HepG2 (cell line): Measurements from ENCODE around the gene CC2D1B. TPM values are rescaled to one million over a fixed set of nuclear protein-coding genes. Genes with fewer than 3 reads are reported as not detected.

Source experiments
- ATAC-seq: fragments of 200-7000 bp; cut with Tn5 transposase; 3 replicates; pipeline ENCODE4 v1.9.1; 2020; ENCODE audit warnings: mild to moderate bottlenecking, moderate library complexity
- BruUV-seq: library from RNA; stranded (reverse); fragments of 400-500 nt; replicated peaks from 2 replicates; lab custom pipeline; 2021; lab: Mats Ljungman, UMichigan
- CTCF ChIA-PET: fragments of 300-600 bp; formaldehyde crosslinking; extraction: SDS; loops from one replicate; lab custom pipeline; 2021; ENCODE audit warnings: low total read pairs, inconsistent platforms, low intra/inter-chr PET ratio; lab: Yijun Ruan, JAX
- POLR2A ChIA-PET: fragments of 350-600 bp; sonication (Branson Sonifier 250); formaldehyde crosslinking; loops from one replicate; lab custom pipeline; 2020; ENCODE audit warnings: antibody characterized with exemption, inconsistent platforms; lab: Yijun Ruan, JAX
- DNase-seq: peaks from one replicate; pipeline ENCODE4 v3.0.0-alpha.2; 2015; ENCODE audit warnings: low spot score
- FAIRE-seq: peaks from 3 replicates; lab custom pipeline; 2011; peaks lifted over from hg19 to GRCh38; lab: Jason Lieb, UNC
- H2AFZ ChIP-seq: one replicate; pipeline ENCODE4 v1.6.1; 2011; ENCODE audit warnings: low read length, inconsistent platforms
- H3K27ac ChIP-seq: fragments of 300-600 bp; 3 replicates; pipeline ENCODE4 v1.8.0; 2011; ENCODE audit warnings: mixed run types, mild to moderate bottlenecking, mixed read lengths, low read length, inconsistent platforms; ENCODE audit not compliant: insufficient read depth; ENCODE audit errors: extremely low read length
- H3K27me3 ChIP-seq, 2 experiments: fragments of 200-600 bp in 1 of 2; 2 replicates in 1 of 2; 3 replicates in 1 of 2; pipeline versions ENCODE4 v1.6.0 to v1.8.0; 2011; ENCODE audit warnings: low read length in 2 of 2, mild to moderate bottlenecking in 2 of 2, moderate library complexity in 2 of 2, inconsistent platforms in 1 of 2; ENCODE audit not compliant: insufficient read depth in 2 of 2, control insufficient read depth in 1 of 2
- H3K36me3 ChIP-seq, 2 experiments: fragments of 200-600 bp in 1 of 2; replicated peaks in 1 of 2; 2 replicates in 1 of 2; 3 replicates in 1 of 2; pipeline versions ENCODE4 v1.5.1 to v1.8.0; 2011; ENCODE audit warnings: low read length in 2 of 2, inconsistent platforms in 1 of 2; ENCODE audit not compliant: insufficient read depth in 2 of 2, control insufficient read depth in 1 of 2
- H3K4me1 ChIP-seq: 2 replicates; pipeline ENCODE4 v1.5.1; 2012; ENCODE audit warnings: low read length, inconsistent platforms; ENCODE audit not compliant: insufficient read depth
- H3K4me2 ChIP-seq: 2 replicates; pipeline ENCODE4 v1.6.0; 2011; ENCODE audit warnings: low read depth, low read length, inconsistent platforms
- H3K4me3 ChIP-seq, 3 experiments: fragments of 200-600 bp in 1 of 3; sonication (generic), shearing (Covaris generic) in 1 of 3; replicated peaks in 1 of 3; 2 replicates each; pipeline ENCODE4 v1.5.1; 2011 to 2016; ENCODE audit warnings: low read length in 3 of 3, inconsistent platforms in 2 of 3, low read depth in 2 of 3, mild to moderate bottlenecking in 2 of 3, control low read depth in 1 of 3, mixed read lengths in 1 of 3; ENCODE audit not compliant: insufficient read depth in 1 of 3
- H3K79me2 ChIP-seq: one replicate; pipeline ENCODE4 v1.6.1; 2011; ENCODE audit warnings: low read length, inconsistent platforms; ENCODE audit not compliant: insufficient read depth
- H3K9ac ChIP-seq: 2 replicates; pipeline ENCODE4 v1.6.0; 2011; ENCODE audit warnings: mild to moderate bottlenecking, low read depth, low read length, inconsistent platforms; ENCODE audit not compliant: insufficient read depth
- H3K9me3 ChIP-seq: 2 replicates; pipeline ENCODE4 v1.5.1; 2012; ENCODE audit warnings: mild to moderate bottlenecking, low read length
- H4K20me1 ChIP-seq: 2 replicates; pipeline ENCODE4 v1.6.0; 2011; ENCODE audit warnings: inconsistent platforms, mild to moderate bottlenecking, low read length, moderate library complexity; ENCODE audit not compliant: insufficient read depth
- NFRKB ChIP-seq: fragments of 450-650 bp; IDR thresholded peaks from 2 replicates; pipeline ENCODE4 v1.6.1; 2017
- ZNF232 ChIP-seq: sonication (generic); formaldehyde crosslinking; IDR thresholded peaks from 2 replicates; pipeline ENCODE4 v1.4.0; 2020; ENCODE audit warnings: missing genetic modification reagents, borderline replicate concordance
- ZNF772 ChIP-seq: sonication (generic); formaldehyde crosslinking; IDR thresholded peaks from 2 replicates; pipeline ENCODE4 v1.5.0; 2020; ENCODE audit warnings: mild to moderate bottlenecking, missing genetic modification reagents
- ZSCAN25 ChIP-seq: sonication (generic); formaldehyde crosslinking; IDR thresholded peaks from 2 replicates; pipeline ENCODE4 v1.8.0; 2022; ENCODE audit warnings: mild to moderate bottlenecking, missing genetic modification reagents
- ZSCAN30 ChIP-seq: sonication (generic); formaldehyde crosslinking; IDR thresholded peaks from 2 replicates; pipeline ENCODE4 v1.5.0; 2020; ENCODE audit warnings: mild to moderate bottlenecking, missing genetic modification reagents
- WGBS: methylation state at CpG from one replicate; pipeline ENCODE4 v1.1.6; 2017; ENCODE audit warnings: low lambda C conversion rate; 5-methylcytosine and 5-hydroxymethylcytosine counted together
- in situ Hi-C: cut with HindIII; loops from 2 replicates; pipeline ENCODE4 v1.10.0; 2017; ENCODE audit warnings: low pct_unique_long_range_greater_than_20kb; ENCODE audit not compliant: extremely low pct_ligation_motif_present
- intact Hi-C: fragments of 100-400 bp; cut with micrococcal nuclease; formaldehyde crosslinking; loops from one replicate; pipeline ENCODE4 v1.10.0; 2022; ENCODE audit not compliant: unreplicated experiment
- polyA plus RNA-seq, 8 experiments: library from polyadenylated mRNA; depleted of rRNA in 3 of 8; stranded (reverse) in 7 of 8; unstranded in 1 of 8; fragments of >200 nt; fragmentation: Illumina TruSeq in 4 of 8; extraction: Trizol in 4 of 8; gene quantifications; 2 replicates each; pipeline versions ENCODE4 v1.2.1 to v1.2.3, GENCODE V29; 2011 to 2016; ENCODE audit warnings: low read depth in 4 of 8, missing spikeins in 1 of 8, mixed read lengths in 1 of 8; ENCODE audit not compliant: insufficient read depth in 1 of 8
- total RNA-seq, 5 experiments: library from RNA; depleted of rRNA; stranded (reverse); fragments of >200 nt; fragmentation: Illumina TruSeq; extraction: Trizol; gene quantifications; 2 replicates each; pipeline ENCODE4 v1.2.3, GENCODE V29; 2016; ENCODE audit warnings: low read depth in 1 of 5
- TF ChIP-seq, protein P1 (sequence below), 2 experiments: sonication (generic) in 1 of 2; formaldehyde crosslinking in 1 of 2; IDR thresholded peaks; 2 replicates each; pipeline versions ENCODE4 v1.4.0 to v1.6.1; 2018 to 2020; ENCODE audit warnings: missing genetic modification reagents in 2 of 2, borderline replicate concordance in 1 of 2, low read depth in 1 of 2, mild to moderate bottlenecking in 1 of 2, missing biosample characterization in 1 of 2
- TF ChIP-seq, protein P2 (sequence below), 2 experiments: sonication (generic) in 1 of 2; formaldehyde crosslinking in 1 of 2; IDR thresholded peaks; 2 replicates each; pipeline versions ENCODE4 v1.5.1 to v1.6.1; 2011 to 2020; ENCODE audit warnings: borderline replicate concordance in 1 of 2, low read depth in 1 of 2, low read length in 1 of 2, mild to moderate bottlenecking in 1 of 2, missing genetic modification reagents in 1 of 2, moderate library complexity in 1 of 2
- TF ChIP-seq, protein P3 (sequence below): sonication (generic); formaldehyde crosslinking; IDR thresholded peaks from 2 replicates; pipeline ENCODE4 v1.5.0; 2020; ENCODE audit warnings: mild to moderate bottlenecking, missing genetic modification reagents
- TF ChIP-seq, protein P4 (sequence below): sonication (generic); formaldehyde crosslinking; IDR thresholded peaks from 2 replicates; pipeline ENCODE4 v1.9.0; 2021; ENCODE audit warnings: missing genetic modification reagents, borderline replicate concordance

The CC2D1B gene
- total and polyA plus RNA-seq, 2 of the 13 experiments (the other 11 are each of a cell fraction or from before 2014, with no cell fraction given) = 7.2 to 19.2 TPM

DNA sequence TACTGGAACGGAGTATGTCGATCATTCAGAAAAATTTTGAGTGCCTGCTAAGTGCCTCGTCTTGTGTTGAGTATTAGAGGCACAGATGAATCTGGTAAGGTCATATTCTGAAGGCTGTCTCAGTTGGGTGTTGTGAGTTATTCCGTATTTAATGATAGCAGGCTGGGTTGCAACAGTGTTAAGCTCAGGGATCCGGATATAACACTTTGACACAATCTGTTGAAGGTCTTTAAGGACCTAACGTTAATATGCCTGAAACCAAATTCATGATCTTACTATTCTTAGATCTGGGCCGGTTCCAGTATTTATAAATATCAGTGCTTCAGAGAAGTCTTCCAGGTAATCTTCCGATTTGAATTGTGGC, 39.0 kb upstream of the CC2D1B start:
- DNase-seq (no peak), ATAC-seq (no peak), FAIRE-seq (no peak)
- intact Hi-C loops = loop anchor here (1.0 to 10.0 kb wide), 3 partner anchors 39 to 280 kb away; partner anchors contain the start of gene CC2D1B
- ChIA-PET CTCF (no interaction called here), POLR2A (interaction anchor here (0.9 to 2.3 kb wide), 10 partner anchors 8 to 298 kb away, joined by 3 to 14 read pairs (median 5); partner anchors contain the start of genes CC2D1B and TUT4)
- Histone ChIP-seq H3K27ac (peak overlapping the region; percentile 97), H3K27me3 (peaks cover 0 to 4% of the 10 kb centered on the region in 2 experiments; a peak in 1 of 5 replicates), H3K4me1 (peaks cover 34% of the 10 kb centered on the region), H3K9me3 (no peaks in the 10 kb centered on the region), H3K79me2 (peaks cover 44% of the 10 kb centered on the region), H3K4me3 (peak overlapping the region; percentile 72 to 96 (median 87)), H3K36me3 (peaks cover 10 to 47% of the 10 kb centered on the region in 2 experiments), H3K4me2 (peak overlapping the region; percentile 77), H2AFZ (no peak overlapping the region), H3K9ac (peak overlapping the region; percentile 99), H4K20me1 (no peaks in the 10 kb centered on the region)
- WGBS = 2% methylated on average over 8 of the region's 8 CpGs
- no TSS peak for BruUV-seq
- in situ Hi-C loops = no loop called here
- TF ChIP-seq, protein P1, sequence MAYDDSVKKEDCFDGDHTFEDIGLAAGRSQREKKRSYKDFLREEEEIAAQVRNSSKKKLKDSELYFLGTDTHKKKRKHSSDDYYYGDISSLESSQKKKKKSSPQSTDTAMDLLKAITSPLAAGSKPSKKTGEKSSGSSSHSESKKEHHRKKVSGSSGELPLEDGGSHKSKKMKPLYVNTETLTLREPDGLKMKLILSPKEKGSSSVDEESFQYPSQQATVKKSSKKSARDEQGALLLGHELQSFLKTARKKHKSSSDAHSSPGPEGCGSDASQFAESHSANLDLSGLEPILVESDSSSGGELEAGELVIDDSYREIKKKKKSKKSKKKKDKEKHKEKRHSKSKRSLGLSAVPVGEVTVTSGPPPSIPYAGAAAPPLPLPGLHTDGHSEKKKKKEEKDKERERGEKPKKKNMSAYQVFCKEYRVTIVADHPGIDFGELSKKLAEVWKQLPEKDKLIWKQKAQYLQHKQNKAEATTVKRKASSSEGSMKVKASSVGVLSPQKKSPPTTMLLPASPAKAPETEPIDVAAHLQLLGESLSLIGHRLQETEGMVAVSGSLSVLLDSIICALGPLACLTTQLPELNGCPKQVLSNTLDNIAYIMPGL (CRISPR knock-in tag; IDR thresholded peaks at IDR 0.05; ENCODE audit: borderline replicate concordance in 1 of 2, low read depth in 1 of 2) = peak in 1 of 2 experiments; percentile 11; a peak in 1 of 4 replicates
- TF ChIP-seq ZSCAN30 (CRISPR knock-in tag) (0 out of 2 replicates have a peak, but pooled peaks have one; percentile 67), ZNF232 (CRISPR knock-in tag) (no peak), ZNF772 (CRISPR knock-in tag) (0 out of 2 replicates have a peak, but pooled peaks have one; percentile 4), NFRKB (no peak), ZSCAN25 (0 out of 2 replicates have a peak, but pooled peaks have one; percentile 7)
- TF ChIP-seq, protein P2, sequence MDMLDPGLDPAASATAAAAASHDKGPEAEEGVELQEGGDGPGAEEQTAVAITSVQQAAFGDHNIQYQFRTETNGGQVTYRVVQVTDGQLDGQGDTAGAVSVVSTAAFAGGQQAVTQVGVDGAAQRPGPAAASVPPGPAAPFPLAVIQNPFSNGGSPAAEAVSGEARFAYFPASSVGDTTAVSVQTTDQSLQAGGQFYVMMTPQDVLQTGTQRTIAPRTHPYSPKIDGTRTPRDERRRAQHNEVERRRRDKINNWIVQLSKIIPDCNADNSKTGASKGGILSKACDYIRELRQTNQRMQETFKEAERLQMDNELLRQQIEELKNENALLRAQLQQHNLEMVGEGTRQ (IDR thresholded peaks at IDR 0.05; ENCODE audit: low read depth, low read length) = no peak
- TF ChIP-seq, protein P2 (CRISPR knock-in tag; IDR thresholded peaks at IDR 0.05; ENCODE audit: borderline replicate concordance) = 0 out of 2 replicates have a peak, but pooled peaks have one; percentile 19
- TF ChIP-seq, protein P3, sequence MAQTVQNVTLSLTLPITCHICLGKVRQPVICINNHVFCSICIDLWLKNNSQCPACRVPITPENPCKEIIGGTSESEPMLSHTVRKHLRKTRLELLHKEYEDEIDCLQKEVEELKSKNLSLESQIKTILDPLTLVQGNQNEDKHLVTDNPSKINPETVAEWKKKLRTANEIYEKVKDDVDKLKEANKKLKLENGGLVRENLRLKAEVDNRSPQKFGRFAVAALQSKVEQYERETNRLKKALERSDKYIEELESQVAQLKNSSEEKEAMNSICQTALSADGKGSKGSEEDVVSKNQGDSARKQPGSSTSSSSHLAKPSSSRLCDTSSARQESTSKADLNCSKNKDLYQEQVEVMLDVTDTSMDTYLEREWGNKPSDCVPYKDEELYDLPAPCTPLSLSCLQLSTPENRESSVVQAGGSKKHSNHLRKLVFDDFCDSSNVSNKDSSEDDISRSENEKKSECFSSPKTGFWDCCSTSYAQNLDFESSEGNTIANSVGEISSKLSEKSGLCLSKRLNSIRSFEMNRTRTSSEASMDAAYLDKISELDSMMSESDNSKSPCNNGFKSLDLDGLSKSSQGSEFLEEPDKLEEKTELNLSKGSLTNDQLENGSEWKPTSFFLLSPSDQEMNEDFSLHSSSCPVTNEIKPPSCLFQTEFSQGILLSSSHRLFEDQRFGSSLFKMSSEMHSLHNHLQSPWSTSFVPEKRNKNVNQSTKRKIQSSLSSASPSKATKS (CRISPR knock-in tag) = peak; percentile 81; the same call in 1 of the 2 replicates
- TF ChIP-seq, protein P4, sequence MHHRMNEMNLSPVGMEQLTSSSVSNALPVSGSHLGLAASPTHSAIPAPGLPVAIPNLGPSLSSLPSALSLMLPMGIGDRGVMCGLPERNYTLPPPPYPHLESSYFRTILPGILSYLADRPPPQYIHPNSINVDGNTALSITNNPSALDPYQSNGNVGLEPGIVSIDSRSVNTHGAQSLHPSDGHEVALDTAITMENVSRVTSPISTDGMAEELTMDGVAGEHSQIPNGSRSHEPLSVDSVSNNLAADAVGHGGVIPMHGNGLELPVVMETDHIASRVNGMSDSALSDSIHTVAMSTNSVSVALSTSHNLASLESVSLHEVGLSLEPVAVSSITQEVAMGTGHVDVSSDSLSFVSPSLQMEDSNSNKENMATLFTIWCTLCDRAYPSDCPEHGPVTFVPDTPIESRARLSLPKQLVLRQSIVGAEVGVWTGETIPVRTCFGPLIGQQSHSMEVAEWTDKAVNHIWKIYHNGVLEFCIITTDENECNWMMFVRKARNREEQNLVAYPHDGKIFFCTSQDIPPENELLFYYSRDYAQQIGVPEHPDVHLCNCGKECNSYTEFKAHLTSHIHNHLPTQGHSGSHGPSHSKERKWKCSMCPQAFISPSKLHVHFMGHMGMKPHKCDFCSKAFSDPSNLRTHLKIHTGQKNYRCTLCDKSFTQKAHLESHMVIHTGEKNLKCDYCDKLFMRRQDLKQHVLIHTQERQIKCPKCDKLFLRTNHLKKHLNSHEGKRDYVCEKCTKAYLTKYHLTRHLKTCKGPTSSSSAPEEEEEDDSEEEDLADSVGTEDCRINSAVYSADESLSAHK (CRISPR knock-in tag) = no peak
- TF ChIP-seq, all 625 proteins: peak for 6
